ENCODE results near the gene PHKB. TPM values are rescaled to one million over a fixed set of nuclear protein-coding genes. Genes with fewer than 3 reads are reported as not detected.
"Not testable (repeated sequence)": the region's sequence is repeated elsewhere in the genome, so short reads cannot be mapped to it uniquely, and the experiment has no call there.

The PHKB gene
- total RNA-seq, 2 donors from 2014 or later = 22.4 to 32.2 TPM

GRCh38 chr16:47660540-47660939, 199.4 kb downstream of the PHKB start:
- H3K4me3 Mint-ChIP-seq = no peak overlapping the region
- H3K4me1 Mint-ChIP-seq = no peaks in the 10 kb centered on the region

GRCh38 chr16:47664653-47665325, 203.7 kb downstream of the PHKB start:
- Mint-ChIP-seq H3K4me3 (no peak overlapping the region), H3K27ac (no peak overlapping the region), H3K27me3 (no peaks in the 10 kb centered on the region), H3K36me3 (ENCODE audit: low read depth) (peaks cover 66% of the 10 kb centered on the region), H3K4me1 (no peaks in the 10 kb centered on the region), H3K9me3 (no peaks in the 10 kb centered on the region)
- no peak for ATAC-seq (replicated peaks)

More at GRCh38 chr16:47660540-47660939, 199.4 kb downstream of the PHKB start:
- no peaks in the 10 kb centered on the region for H3K27me3 Mint-ChIP-seq
- no peak overlapping the region for H3K27ac Mint-ChIP-seq
- no peaks in the 10 kb centered on the region for H3K9me3 Mint-ChIP-seq
- H3K36me3 Mint-ChIP-seq (ENCODE audit: low read depth) = peaks cover 68% of the 10 kb centered on the region
- ATAC-seq (replicated peaks) = no peak

GRCh38 chr16:47666434-47666833, 205.3 kb downstream of the PHKB start:
- no peak for ATAC-seq (replicated peaks)
- H3K4me1 Mint-ChIP-seq = no peaks in the 10 kb centered on the region
- peaks cover 62% of the 10 kb centered on the region for H3K36me3 Mint-ChIP-seq (ENCODE audit: low read depth)
- no peak overlapping the region for H3K27ac Mint-ChIP-seq
- no peaks in the 10 kb centered on the region for H3K9me3 Mint-ChIP-seq
- no peaks in the 10 kb centered on the region for H3K27me3 Mint-ChIP-seq
- no peak overlapping the region for H3K4me3 Mint-ChIP-seq

DNA sequence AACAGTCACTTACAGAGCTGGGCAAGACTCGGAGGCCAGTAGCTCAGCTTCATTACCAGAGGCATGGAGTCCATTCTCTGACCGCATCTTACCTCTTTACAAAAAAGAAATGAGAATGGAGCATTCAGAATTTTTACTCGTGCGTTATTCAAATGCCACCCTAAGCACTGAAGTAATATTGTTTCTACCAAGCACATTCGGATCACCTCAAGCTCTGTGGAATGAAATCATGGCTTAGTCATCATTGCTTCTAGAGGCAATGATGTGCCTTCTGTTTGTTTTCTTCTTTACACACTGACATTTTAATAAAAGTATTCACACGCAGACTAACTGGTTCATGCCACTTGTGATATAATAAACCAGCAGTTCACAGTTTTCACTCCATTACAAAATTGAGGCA, 206.8 kb downstream of the PHKB start:
- no peak overlapping the region for H3K27ac Mint-ChIP-seq
- no peaks in the 10 kb centered on the region for H3K4me1 Mint-ChIP-seq
- H3K4me3 Mint-ChIP-seq = no peak overlapping the region
- H3K36me3 Mint-ChIP-seq (ENCODE audit: low read depth) = peaks cover 51% of the 10 kb centered on the region
- no peaks in the 10 kb centered on the region for H3K9me3 Mint-ChIP-seq
- no peaks in the 10 kb centered on the region for H3K27me3 Mint-ChIP-seq
- ATAC-seq (replicated peaks) = no peak

DNA sequence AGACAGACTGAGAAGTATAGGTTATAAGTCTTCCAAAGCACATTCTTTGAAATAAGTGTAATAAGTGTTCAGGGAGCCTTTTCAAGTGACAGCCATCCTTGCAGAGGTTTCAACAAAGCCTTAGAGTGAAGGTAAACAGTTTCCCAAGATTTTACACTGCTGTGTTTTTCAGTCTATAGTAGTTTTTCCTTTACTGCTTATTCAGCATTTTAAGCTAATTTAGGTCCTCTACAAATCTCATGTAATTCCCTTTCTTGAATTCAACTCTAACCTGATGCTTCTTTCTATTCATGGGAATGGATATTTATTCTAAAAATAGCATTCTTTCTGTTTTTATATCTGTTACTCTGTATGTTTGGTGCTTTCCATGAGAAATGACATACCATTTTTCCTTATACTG, 211.3 kb downstream of the PHKB start:
- H3K9me3 Mint-ChIP-seq = peaks cover 3% of the 10 kb centered on the region
- no peaks in the 10 kb centered on the region for H3K4me1 Mint-ChIP-seq
- no peak overlapping the region for H3K4me3 Mint-ChIP-seq
- H3K27me3 Mint-ChIP-seq = no peaks in the 10 kb centered on the region
- no peak for ATAC-seq (replicated peaks)
- H3K27ac Mint-ChIP-seq = no peak overlapping the region
- peaks cover 53% of the 10 kb centered on the region for H3K36me3 Mint-ChIP-seq (ENCODE audit: low read depth)

DNA sequence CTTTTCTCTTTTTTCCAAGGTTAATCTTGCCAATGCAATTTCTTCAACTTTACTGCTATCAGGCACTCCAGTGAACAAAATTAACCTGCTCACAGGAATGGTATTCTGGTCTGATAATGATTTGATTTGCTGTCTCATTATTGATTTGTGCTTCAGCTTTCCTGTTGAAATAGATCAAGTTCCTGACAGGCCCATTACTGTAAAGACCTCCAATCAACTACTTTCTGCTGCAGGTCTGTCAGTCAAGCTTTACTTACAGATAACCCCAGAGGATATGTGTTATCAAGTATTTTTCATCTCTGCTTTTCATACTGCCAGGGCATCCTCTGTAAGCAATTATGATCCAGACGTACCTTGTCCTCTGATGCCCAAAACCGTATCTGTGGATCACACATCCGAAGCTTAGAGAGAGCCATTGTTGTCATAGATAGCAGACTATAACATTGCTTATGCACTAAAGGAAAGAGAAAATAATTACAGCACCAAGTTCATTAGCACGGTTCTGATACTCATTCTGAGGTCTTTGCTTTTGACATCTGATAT, 215.6 kb downstream of the PHKB start:
- no peak for ATAC-seq (replicated peaks)
- peaks cover 62% of the 10 kb centered on the region for H3K36me3 Mint-ChIP-seq (ENCODE audit: low read depth)
- no peaks in the 10 kb centered on the region for H3K4me1 Mint-ChIP-seq
- peaks cover 7% of the 10 kb centered on the region for H3K9me3 Mint-ChIP-seq
- no peak overlapping the region for H3K4me3 Mint-ChIP-seq
- no peaks in the 10 kb centered on the region for H3K27me3 Mint-ChIP-seq
- no peak overlapping the region for H3K27ac Mint-ChIP-seq

- not testable (repeated sequence) for H3K9me3 Mint-ChIP-seq; H3K27me3 Mint-ChIP-seq; H3K4me3 Mint-ChIP-seq; H3K4me1 Mint-ChIP-seq; ATAC-seq (replicated peaks); H3K27ac Mint-ChIP-seq
- H3K36me3 Mint-ChIP-seq (ENCODE audit: low read depth) = peaks cover 53% of the 10 kb centered on the region
Measured at GRCh38 chr16:47681571-47681970, 220.4 kb downstream of the PHKB start.

GRCh38 chr16:47687694-47688093, 226.6 kb downstream of the PHKB start:
- no peaks in the 10 kb centered on the region for H3K27me3 Mint-ChIP-seq
- ATAC-seq (replicated peaks) = peak; percentile 24
- no peak overlapping the region for H3K27ac Mint-ChIP-seq
- H3K9me3 Mint-ChIP-seq = no peaks in the 10 kb centered on the region
- no peak overlapping the region for H3K4me3 Mint-ChIP-seq
- H3K36me3 Mint-ChIP-seq (ENCODE audit: low read depth) = peaks cover 56% of the 10 kb centered on the region
- peaks cover 5% of the 10 kb centered on the region for H3K4me1 Mint-ChIP-seq

DNA sequence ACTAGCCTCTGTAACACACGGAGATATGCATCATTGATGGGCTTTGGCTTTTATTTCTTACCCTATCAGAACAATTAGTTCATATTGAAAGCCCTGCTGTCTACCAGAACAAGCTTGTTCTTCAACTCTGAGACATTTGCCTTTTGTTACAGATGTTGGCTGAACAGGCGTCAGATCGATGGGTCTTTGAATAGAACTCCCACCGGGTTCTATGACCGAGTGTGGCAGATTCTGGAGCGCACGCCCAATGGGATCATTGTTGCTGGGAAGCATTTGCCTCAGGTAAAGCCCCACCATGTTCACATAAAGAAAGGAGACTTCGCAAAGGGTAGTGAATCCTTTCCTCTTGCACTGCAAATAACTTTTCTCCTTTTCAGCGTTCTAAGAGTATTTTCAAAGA, 232.1 kb downstream of the PHKB start:
- Mint-ChIP-seq H3K36me3 (ENCODE audit: low read depth) (peaks cover 93% of the 10 kb centered on the region), H3K27ac (no peak overlapping the region), H3K27me3 (no peaks in the 10 kb centered on the region), H3K4me1 (no peaks in the 10 kb centered on the region), H3K9me3 (no peaks in the 10 kb centered on the region), H3K4me3 (no peak overlapping the region)
- ATAC-seq (replicated peaks) = no peak

- H3K27me3 Mint-ChIP-seq = no peaks in the 10 kb centered on the region
Measured at GRCh38 chr16:47694543-47694942, 233.4 kb downstream of the PHKB start.

GRCh38 chr16:47695756-47696155, 234.6 kb downstream of the PHKB start:
- H3K27ac Mint-ChIP-seq = no peak overlapping the region
- H3K9me3 Mint-ChIP-seq = peaks cover 2% of the 10 kb centered on the region
- peaks cover 1% of the 10 kb centered on the region for H3K4me1 Mint-ChIP-seq
- no peak for ATAC-seq (replicated peaks)
- H3K4me3 Mint-ChIP-seq = no peak overlapping the region
- H3K27me3 Mint-ChIP-seq = no peaks in the 10 kb centered on the region
- H3K36me3 Mint-ChIP-seq (ENCODE audit: low read depth) = peaks cover 87% of the 10 kb centered on the region

More at GRCh38 chr16:47694543-47694942, 233.4 kb downstream of the PHKB start:
- Mint-ChIP-seq H3K4me3 (no peak overlapping the region), H3K27ac (no peak overlapping the region), H3K36me3 (ENCODE audit: low read depth) (peaks cover 92% of the 10 kb centered on the region), H3K4me1 (no peaks in the 10 kb centered on the region), H3K9me3 (no peaks in the 10 kb centered on the region)
- no peak for ATAC-seq (replicated peaks)

DNA sequence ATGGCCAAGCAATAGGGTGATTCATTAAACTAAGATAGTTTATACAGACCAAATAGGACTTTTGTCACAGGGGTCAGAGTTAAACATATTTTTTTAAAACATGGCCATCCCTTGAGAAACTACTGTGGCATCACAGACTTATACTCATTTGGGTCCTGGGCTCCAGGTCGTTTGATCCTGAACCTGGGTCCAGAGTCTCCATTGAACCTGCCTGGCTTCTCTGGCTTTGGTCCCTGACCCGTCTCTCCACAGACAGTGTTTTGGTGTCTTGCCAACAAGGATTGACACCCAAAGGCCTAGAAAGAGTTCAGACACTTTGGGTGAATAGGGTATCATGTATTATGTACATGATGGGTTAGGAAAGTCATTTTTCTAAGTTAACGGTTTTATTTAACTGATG, 236.7 kb downstream of the PHKB start:
- Mint-ChIP-seq H3K4me1 (peaks cover 4% of the 10 kb centered on the region), H3K4me3 (no peak overlapping the region), H3K27me3 (no peaks in the 10 kb centered on the region), H3K36me3 (ENCODE audit: low read depth) (peaks cover 75% of the 10 kb centered on the region), H3K9me3 (peaks cover 4% of the 10 kb centered on the region), H3K27ac (no peak overlapping the region)
- no peak for ATAC-seq (replicated peaks)

- ATAC-seq (replicated peaks) = no peak
- Mint-ChIP-seq H3K36me3 (ENCODE audit: low read depth) (peaks cover 62% of the 10 kb centered on the region), H3K4me1 (peaks cover 4% of the 10 kb centered on the region)
Measured at GRCh38 chr16:47699106-47699505, 238.0 kb downstream of the PHKB start.

GRCh38 chr16:47700857-47701587, 239.9 kb downstream of the PHKB start:
- Mint-ChIP-seq H3K27me3 (no peaks in the 10 kb centered on the region), H3K4me1 (peaks cover 4% of the 10 kb centered on the region), H3K27ac (no peak overlapping the region), H3K9me3 (peaks cover 4% of the 10 kb centered on the region), H3K36me3 (ENCODE audit: low read depth) (peaks cover 46% of the 10 kb centered on the region), H3K4me3 (no peak overlapping the region)
- no peak for ATAC-seq (replicated peaks)

More at GRCh38 chr16:47699106-47699505, 238.0 kb downstream of the PHKB start:
- Mint-ChIP-seq H3K27me3 (no peaks in the 10 kb centered on the region), H3K4me3 (no peak overlapping the region), H3K27ac (no peak overlapping the region), H3K9me3 (peaks cover 4% of the 10 kb centered on the region)

DNA sequence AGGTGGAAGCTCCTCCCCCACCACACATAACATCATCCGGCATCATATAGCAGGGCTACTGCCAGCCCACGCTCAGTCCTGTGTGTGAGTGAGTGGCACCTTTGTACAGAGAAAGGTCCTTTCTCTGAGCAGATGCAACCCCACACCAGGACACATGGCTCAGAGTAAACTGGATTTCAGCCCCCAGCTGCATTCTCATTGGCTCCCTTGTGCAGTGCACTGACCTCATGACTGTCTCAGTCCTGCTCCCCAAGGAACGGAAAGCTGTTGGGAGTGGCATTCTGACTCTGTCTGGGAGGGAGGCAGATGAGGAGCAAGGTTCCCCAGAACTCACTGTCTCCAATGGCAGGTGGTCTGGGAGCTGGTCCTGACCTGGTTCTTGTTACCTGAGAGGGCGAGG, 244.1 kb downstream of the PHKB start:
- Mint-ChIP-seq H3K27ac (no peak overlapping the region), H3K9me3 (peaks cover 4% of the 10 kb centered on the region), H3K4me3 (no peak overlapping the region), H3K27me3 (no peaks in the 10 kb centered on the region), H3K4me1 (peaks cover 8% of the 10 kb centered on the region), H3K36me3 (ENCODE audit: low read depth) (peaks cover 8% of the 10 kb centered on the region)
- ATAC-seq (replicated peaks) = no peak
